ENCODE data around the gene GUK1.
A peak's percentile ranks its signal among the peaks of the same experiment; 100 is the strongest.

DNA sequence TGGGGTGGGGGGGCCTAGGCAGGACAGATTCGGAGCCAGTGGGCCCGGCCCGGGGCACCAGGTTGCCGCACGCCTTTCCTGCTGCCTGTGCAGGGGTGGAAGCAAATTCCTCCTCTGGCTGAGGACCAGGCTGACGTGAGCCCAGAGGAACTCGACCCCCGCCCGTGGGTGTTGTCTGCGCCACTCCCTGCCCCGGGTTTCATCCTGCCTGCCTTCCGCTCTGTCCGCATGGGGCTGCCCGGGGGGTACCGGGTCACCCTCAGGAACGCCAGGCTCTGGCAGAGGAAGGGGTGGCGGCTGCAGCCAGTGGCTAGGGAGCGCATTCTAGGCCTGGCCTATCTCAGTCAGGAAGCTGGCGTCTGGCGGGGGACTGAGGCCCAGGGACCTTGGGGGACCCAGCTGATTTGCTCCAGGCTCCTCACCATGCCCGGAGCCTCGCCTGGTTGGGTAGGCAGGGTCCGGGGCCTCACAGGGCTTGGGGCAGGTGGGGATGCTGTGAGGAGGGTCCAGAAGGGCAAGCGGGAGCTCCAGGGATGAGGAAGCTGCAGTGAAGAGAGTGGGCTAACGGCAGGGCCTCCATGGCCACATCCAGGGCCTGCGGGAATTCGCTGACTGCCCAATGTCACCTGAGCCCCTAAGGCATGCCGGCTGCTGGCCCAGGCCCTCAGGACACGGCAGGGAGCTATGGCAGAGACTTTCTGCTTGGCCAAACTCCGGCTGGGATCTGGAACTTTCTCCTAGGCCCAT is 23.1 kb downstream of the GUK1 start:
- TF ChIP-seq, protein P1, sequence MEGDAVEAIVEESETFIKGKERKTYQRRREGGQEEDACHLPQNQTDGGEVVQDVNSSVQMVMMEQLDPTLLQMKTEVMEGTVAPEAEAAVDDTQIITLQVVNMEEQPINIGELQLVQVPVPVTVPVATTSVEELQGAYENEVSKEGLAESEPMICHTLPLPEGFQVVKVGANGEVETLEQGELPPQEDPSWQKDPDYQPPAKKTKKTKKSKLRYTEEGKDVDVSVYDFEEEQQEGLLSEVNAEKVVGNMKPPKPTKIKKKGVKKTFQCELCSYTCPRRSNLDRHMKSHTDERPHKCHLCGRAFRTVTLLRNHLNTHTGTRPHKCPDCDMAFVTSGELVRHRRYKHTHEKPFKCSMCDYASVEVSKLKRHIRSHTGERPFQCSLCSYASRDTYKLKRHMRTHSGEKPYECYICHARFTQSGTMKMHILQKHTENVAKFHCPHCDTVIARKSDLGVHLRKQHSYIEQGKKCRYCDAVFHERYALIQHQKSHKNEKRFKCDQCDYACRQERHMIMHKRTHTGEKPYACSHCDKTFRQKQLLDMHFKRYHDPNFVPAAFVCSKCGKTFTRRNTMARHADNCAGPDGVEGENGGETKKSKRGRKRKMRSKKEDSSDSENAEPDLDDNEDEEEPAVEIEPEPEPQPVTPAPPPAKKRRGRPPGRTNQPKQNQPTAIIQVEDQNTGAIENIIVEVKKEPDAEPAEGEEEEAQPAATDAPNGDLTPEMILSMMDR (IDR thresholded peaks at IDR 0.05), result no peak
- TF ChIP-seq POLR2A (IDR thresholded peaks at IDR 0.05), result peak in 1 of 2 donors; percentile 14
